SK-N-SH (cell line): ENCODE results near the gene SPAG4. TPM values are rescaled to one million over a fixed set of nuclear protein-coding genes. Genes with fewer than 3 reads are reported as not detected.

Experiments
- CTCF ChIA-PET: fragments of 300-600, 350-600 bp; formaldehyde crosslinking; extraction: SDS; loops from one replicate; lab custom pipeline; 2021; lab: Yijun Ruan, JAX
- POLR2A ChIA-PET: fragments of 350-600 bp; sonication (Branson Sonifier 250); formaldehyde crosslinking; extraction: SDS; loops from one replicate; lab custom pipeline; 2020; ENCODE audit warnings: antibody characterized with exemption, inconsistent platforms; lab: Yijun Ruan, JAX
- DNase-seq: peaks from one replicate; pipeline ENCODE4 v3.0.0; 2012
- H2AFZ ChIP-seq: fragments of 200-600 bp; sonication (generic); 2 replicates; pipeline ENCODE4 v1.8.1; 2016; ENCODE audit warnings: antibody characterized with exemption, mild to moderate bottlenecking, low read depth
- H3F3A ChIP-seq: fragments of 200-600 bp; sonication (generic); replicated peaks from 2 replicates; pipeline ENCODE3; 2016; ENCODE audit warnings: antibody characterized with exemption, mild to moderate bottlenecking; ENCODE audit not compliant: insufficient read depth
- H3K27ac ChIP-seq, 2 experiments: fragments of 200-500 bp in 1 of 2; fragments of 200-600 bp in 1 of 2; sonication (Bioruptor generic) in 1 of 2; sonication (generic), shearing (Covaris generic) in 1 of 2; 2 replicates each; pipeline versions ENCODE4 v1.5.1 to v1.6.1; 2014 to 2016; ENCODE audit warnings: low read depth in 2 of 2, inconsistent platforms in 1 of 2, low read length in 1 of 2, mild to moderate bottlenecking in 1 of 2, mixed read lengths in 1 of 2
- H3K27me3 ChIP-seq: fragments of 200-600 bp; sonication (generic), shearing (Covaris generic); 2 replicates; pipeline ENCODE4 v1.6.1; 2016; ENCODE audit warnings: mixed run types; ENCODE audit not compliant: insufficient read depth
- H3K36me3 ChIP-seq, 2 experiments: fragments of 200-500 bp in 1 of 2; fragments of 200-600 bp in 1 of 2; sonication (Bioruptor generic) in 1 of 2; sonication (generic) in 1 of 2; replicated peaks in 1 of 2; 2 replicates each; pipeline versions ENCODE3 to v1.5.1; 2014 to 2016; ENCODE audit warnings: low read length in 1 of 2, mild to moderate bottlenecking in 1 of 2; ENCODE audit not compliant: insufficient read depth in 2 of 2, control insufficient read depth in 1 of 2
- H3K4me1 ChIP-seq, 2 experiments: fragments of 200-500 bp in 1 of 2; fragments of 200-600 bp in 1 of 2; sonication (Bioruptor generic) in 1 of 2; sonication (generic), shearing (Covaris generic) in 1 of 2; 2 replicates each; pipeline versions ENCODE4 v1.5.1 to v1.6.1; 2014 to 2016; ENCODE audit warnings: low read depth in 1 of 2, low read length in 1 of 2, mixed run types in 1 of 2; ENCODE audit not compliant: insufficient read depth in 2 of 2, control insufficient read depth in 1 of 2
- H3K4me2 ChIP-seq: fragments of 200-600 bp; sonication (generic), shearing (Covaris generic); 2 replicates; pipeline ENCODE4 v1.6.1; 2017; ENCODE audit warnings: mixed run types
- H3K4me3 ChIP-seq, 2 experiments: fragments of 200-500 bp in 1 of 2; fragments of 200-600 bp in 1 of 2; sonication (Bioruptor generic) in 1 of 2; sonication (generic), shearing (Covaris generic) in 1 of 2; 2 replicates each; pipeline versions ENCODE4 v1.5.1 to v1.8.1; 2014 to 2016; ENCODE audit warnings: low read depth in 2 of 2, inconsistent platforms in 1 of 2, low read length in 1 of 2, mild to moderate bottlenecking in 1 of 2, mixed read lengths in 1 of 2, moderate library complexity in 1 of 2
- H3K79me2 ChIP-seq: fragments of 200-600 bp; sonication (generic); 2 replicates; pipeline ENCODE4 v1.8.1; 2017; ENCODE audit warnings: mild to moderate bottlenecking; ENCODE audit not compliant: insufficient read depth
- H3K9ac ChIP-seq: fragments of 200-600 bp; sonication (generic); 2 replicates; pipeline ENCODE4 v1.6.1; 2017; ENCODE audit warnings: mixed run types
- H3K9me2 ChIP-seq: fragments of 200-600 bp; sonication (generic); 2 replicates; pipeline ENCODE4 v1.6.1; 2017; ENCODE audit warnings: mixed run types
- H3K9me3 ChIP-seq: fragments of 200-600 bp; sonication (generic); 2 replicates; pipeline ENCODE4 v1.6.1; 2017; ENCODE audit warnings: mixed run types, mild to moderate bottlenecking, moderate library complexity
- H4K20me1 ChIP-seq: fragments of 200-600 bp; sonication (generic); 2 replicates; pipeline ENCODE4 v1.6.1; 2017; ENCODE audit warnings: mild to moderate bottlenecking, mixed run types; ENCODE audit not compliant: insufficient read depth
- CHD2 ChIP-seq: fragments of 150-350 bp; IDR thresholded peaks from 2 replicates; pipeline ENCODE4 v1.6.1; 2018; ENCODE audit warnings: low read length; ENCODE audit not compliant: partially characterized antibody
- EP300 ChIP-seq, 2 experiments: IDR thresholded peaks; 2 replicates each; pipeline versions ENCODE4 v1.4.0 to v1.6.1; 2012; ENCODE audit warnings: borderline replicate concordance in 1 of 2, low read depth in 1 of 2, low read length in 1 of 2
- FOXM1 ChIP-seq: IDR thresholded peaks from 2 replicates; pipeline ENCODE4 v1.4.0; 2012; ENCODE audit warnings: low read depth, mild to moderate bottlenecking
- GATA2 ChIP-seq: sonication (generic); formaldehyde crosslinking; IDR thresholded peaks from 2 replicates; pipeline ENCODE4 v1.5.0; 2020; ENCODE audit warnings: mild to moderate bottlenecking, missing genetic modification reagents
- IRF3 ChIP-seq: fragments of 150-350 bp; IDR thresholded peaks from 2 replicates; pipeline ENCODE4 v1.6.1; 2016; ENCODE audit warnings: mild to moderate bottlenecking, low read depth, low read length
- POLR2AphosphoS5 ChIP-seq: IDR thresholded peaks from 2 replicates; pipeline ENCODE4 v1.6.1; 2012; ENCODE audit warnings: low read depth, low read length
- SIN3A ChIP-seq: IDR thresholded peaks from 2 replicates; pipeline ENCODE4 v1.6.1; 2012; ENCODE audit warnings: low read depth, mild to moderate bottlenecking, low read length, moderate library complexity, borderline replicate concordance
- TCF12 ChIP-seq: IDR thresholded peaks from 2 replicates; pipeline ENCODE4 v1.4.0; 2012
- USF2 ChIP-seq: fragments of 150-350 bp; IDR thresholded peaks from 2 replicates; pipeline ENCODE4 v1.6.1; 2017; ENCODE audit warnings: antibody characterized with exemption, low read length, low read depth, borderline replicate concordance
- WGBS: methylation state at CpG from one replicate; pipeline ENCODE4 v1.1.6; 2017; ENCODE audit warnings: low lambda C conversion rate; 5-methylcytosine and 5-hydroxymethylcytosine counted together
- polyA plus RNA-seq, 3 experiments: library from polyadenylated mRNA; depleted of rRNA; stranded (reverse); fragments of >200 nt; gene quantifications; 2 replicates each; pipeline ENCODE4 v1.2.3, GENCODE V29; 2012

Gene SPAG4
- polyA plus RNA-seq, 1 of the 3 experiments (the other 2 are of a cell fraction): 6.9 TPM

- Histone ChIP-seq H3F3A (no peaks in the 10 kb centered on the region), H3K27ac (no peak overlapping the region), H3K9me2 (no peaks in the 10 kb centered on the region), H3K9me3 (no peaks in the 10 kb centered on the region), H4K20me1 (no peaks in the 10 kb centered on the region), H3K4me1 (peaks cover 0 to 10% of the 10 kb centered on the region in 2 experiments; a peak in 1 of 4 replicates), H3K4me3 (no peak overlapping the region), H3K4me2 (no peak overlapping the region), H2AFZ (no peak overlapping the region), H3K36me3 (no peaks in the 10 kb centered on the region), H3K27me3 (no peaks in the 10 kb centered on the region), H3K79me2 (no peaks in the 10 kb centered on the region), H3K9ac (no peak overlapping the region)
- TF ChIP-seq USF2 (no peak), IRF3 (no peak), TCF12 (no peak)
- POLR2A ChIA-PET: no interaction called here
- CTCF ChIA-PET: interaction anchor here (1.1 to 2.1 kb wide), 4 partner anchors 10 to 135 kb away, joined by 3 to 4 read pairs (median 3); no protein-coding TSS in a partner anchor
- 79% methylated on average over 7 of the region's 7 CpGs for WGBS
- no peak for DNase-seq
Measured at GRCh38 chr20:35598476-35598875, 17.2 kb upstream of the SPAG4 start.

GRCh38 chr20:35598899-35599775 lies 16.5 kb upstream of the SPAG4 start:
- Histone ChIP-seq H3K9me2 (no peaks in the 10 kb centered on the region), H3F3A (no peaks in the 10 kb centered on the region), H2AFZ (no peak overlapping the region), H3K4me3 (no peak overlapping the region), H3K27ac (no peak overlapping the region), H3K4me1 (peaks cover 0 to 10% of the 10 kb centered on the region in 2 experiments; a peak in 1 of 4 replicates), H3K27me3 (no peaks in the 10 kb centered on the region), H3K9me3 (no peaks in the 10 kb centered on the region), H3K4me2 (no peak overlapping the region), H3K79me2 (no peaks in the 10 kb centered on the region), H3K36me3 (no peaks in the 10 kb centered on the region), H4K20me1 (no peaks in the 10 kb centered on the region), H3K9ac (no peak overlapping the region)
- WGBS: 80% methylated on average over 16 of the region's 22 CpGs
- ChIA-PET CTCF (interaction anchor here (0.5 to 2.1 kb wide), 4 partner anchors 9 to 778 kb away, joined by 3 to 4 read pairs (median 3); no protein-coding TSS in a partner anchor), POLR2A (no interaction called here)
- no peak for DNase-seq
- TF ChIP-seq EP300 (IDR thresholded peaks at IDR 0.05; ENCODE audit: borderline replicate concordance in 1 of 2, low read depth in 1 of 2, low read length in 1 of 2) (no peak), FOXM1 (no peak), CHD2 (no peak), POLR2AphosphoS5 (no peak), GATA2 (CRISPR knock-in tag) (no peak), SIN3A (no peak)
